Measurements from ENCODE around the gene CAMSAP1. TPM values are rescaled to one million over a fixed set of nuclear protein-coding genes. Genes with fewer than 3 reads are reported as not detected.

CAMSAP1 gene
- total RNA-seq, 4 donors from 2014 or later = 31.2 to 85.3 (median 51.6) TPM

GRCh38 chr9:135761845-135762168 is 145.5 kb downstream of the CAMSAP1 start:
- TF ChIP-seq CTCF (IDR thresholded peaks at IDR 0.05) = no peak
- no peak for TF ChIP-seq POLR2A (IDR thresholded peaks at IDR 0.05)

GRCh38 chr9:135761150-135761844 is 146.0 kb downstream of the CAMSAP1 start:
- Histone ChIP-seq H3K27ac (no peak overlapping the region), H3K4me1 (no peaks in the 10 kb centered on the region), H3K27me3 (no peaks in the 10 kb centered on the region), H3K4me3 (no peak overlapping the region), H3K36me3 (no peaks in the 10 kb centered on the region), H3K9me3 (peaks cover 0 to 13% (median 9%) of the 10 kb centered on the region in 3 donors)
- DNase-seq = no peak
- TF ChIP-seq CTCF (IDR thresholded peaks at IDR 0.05) = no peak
- 63 to 74% methylated on average over 8 to 15 of the region's 20 CpGs for WGBS, 2 donors
- intact Hi-C loops (cut with DNase I) = no loop called here

More at GRCh38 chr9:135761845-135762168, 145.5 kb downstream of the CAMSAP1 start:
- Histone ChIP-seq H3K4me3 (no peak overlapping the region), H3K36me3 (no peaks in the 10 kb centered on the region), H3K4me1 (no peaks in the 10 kb centered on the region), H3K9me3 (peaks cover 0 to 16% (median 9%) of the 10 kb centered on the region in 3 donors), H3K27ac (no peak overlapping the region), H3K27me3 (no peaks in the 10 kb centered on the region)
- no peak for DNase-seq
- WGBS, 2 donors = 70 to 72% methylated on average over 2 to 6 of the region's 16 CpGs
- intact Hi-C loops (cut with DNase I) = no loop called here

GRCh38 chr9:135760465-135760864 is 146.9 kb downstream of the CAMSAP1 start:
- Histone ChIP-seq H3K4me3 (no peak overlapping the region), H3K9me3 (peaks cover 0 to 5% (median 3%) of the 10 kb centered on the region in 3 donors), H3K27ac (no peak overlapping the region), H3K27me3 (peaks cover 0 to 4% (median 0%) of the 10 kb centered on the region in 4 donors), H3K4me1 (no peaks in the 10 kb centered on the region), H3K36me3 (no peaks in the 10 kb centered on the region)
- 64 to 68% methylated on average over 9 to 11 of the region's 12 CpGs for WGBS, 2 donors
- DNase-seq = no peak
- TF ChIP-seq POLR2A (IDR thresholded peaks at IDR 0.05) = no peak
- no peak for TF ChIP-seq CTCF (IDR thresholded peaks at IDR 0.05)
- intact Hi-C loops (cut with DNase I) = no loop called here

- no peak overlapping the region for H3K4me3 ChIP-seq
- no peaks in the 10 kb centered on the region for H3K9me3 ChIP-seq
- no peaks in the 10 kb centered on the region for H3K36me3 ChIP-seq
- H3K27me3 ChIP-seq = peaks cover 0 to 9% (median 0%) of the 10 kb centered on the region in 4 donors
- TF ChIP-seq POLR2A (IDR thresholded peaks at IDR 0.05) = no peak
- no peak for TF ChIP-seq CTCF (IDR thresholded peaks at IDR 0.05)
- no peak for DNase-seq
- WGBS, 2 donors = 77 to 97% methylated on average over 5 to 9 of the region's 24 CpGs
- H3K27ac ChIP-seq = no peak overlapping the region
- intact Hi-C loops (cut with DNase I) = no loop called here
- no peaks in the 10 kb centered on the region for H3K4me1 ChIP-seq
Observed at GRCh38 chr9:135759676-135760300, 147.6 kb downstream of the CAMSAP1 start.

GRCh38 chr9:135758870-135759269 is 148.5 kb downstream of the CAMSAP1 start:
- Histone ChIP-seq H3K9me3 (no peaks in the 10 kb centered on the region), H3K36me3 (no peaks in the 10 kb centered on the region), H3K27ac (no peak overlapping the region), H3K4me3 (no peak overlapping the region), H3K27me3 (peaks cover 0 to 14% (median 0%) of the 10 kb centered on the region in 4 donors), H3K4me1 (no peaks in the 10 kb centered on the region)
- TF ChIP-seq POLR2A (IDR thresholded peaks at IDR 0.05) = no peak
- TF ChIP-seq CTCF (IDR thresholded peaks at IDR 0.05) = no peak
- no CpG with 5 or more reads among the region's 10 CpGs for WGBS, 2 donors
- DNase-seq = no peak
- intact Hi-C loops (cut with DNase I) = no loop called here

Data from esophagus squamous epithelium (tissue), 5 donors.